NB4 (cell line): ENCODE data around the gene PIF1.
"Not testable (repeated sequence)": the region's sequence is repeated elsewhere in the genome, so short reads cannot be mapped to it uniquely, and the experiment has no call there.

Experiments
- POLR2A ChIP-seq: IDR thresholded peaks from 2 replicates; pipeline ENCODE4 v1.6.1; 2011; ENCODE audit warnings: mild to moderate bottlenecking; ENCODE audit not compliant: insufficient read length; ENCODE audit errors: extremely low read depth
- TF ChIP-seq, protein P1 (sequence below): IDR thresholded peaks from one replicate; pipeline ENCODE4 v1.5.1; 2012; ENCODE audit warnings: low read depth, low read length

DNA sequence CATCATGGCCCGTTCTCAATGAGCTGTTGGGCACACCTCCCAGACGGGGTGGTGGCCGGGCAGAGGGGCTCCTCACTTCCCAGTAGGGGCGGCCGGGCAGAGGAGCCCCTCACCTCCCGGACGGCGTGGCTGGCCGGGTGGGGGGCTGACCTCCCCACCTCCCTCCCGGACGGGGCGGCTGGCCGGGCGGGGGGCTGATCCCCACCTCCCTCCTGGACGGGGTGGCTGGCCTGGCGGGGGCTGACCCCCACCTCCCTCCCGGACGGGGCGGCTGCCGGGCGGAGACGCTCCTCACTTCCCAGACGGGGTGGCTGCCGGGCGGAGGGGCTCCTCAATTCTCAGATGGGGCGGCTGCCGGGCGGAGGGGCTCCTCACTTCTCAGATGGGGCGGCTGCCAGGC lies 26.5 kb downstream of the PIF1 start:
- TF ChIP-seq, protein P1, sequence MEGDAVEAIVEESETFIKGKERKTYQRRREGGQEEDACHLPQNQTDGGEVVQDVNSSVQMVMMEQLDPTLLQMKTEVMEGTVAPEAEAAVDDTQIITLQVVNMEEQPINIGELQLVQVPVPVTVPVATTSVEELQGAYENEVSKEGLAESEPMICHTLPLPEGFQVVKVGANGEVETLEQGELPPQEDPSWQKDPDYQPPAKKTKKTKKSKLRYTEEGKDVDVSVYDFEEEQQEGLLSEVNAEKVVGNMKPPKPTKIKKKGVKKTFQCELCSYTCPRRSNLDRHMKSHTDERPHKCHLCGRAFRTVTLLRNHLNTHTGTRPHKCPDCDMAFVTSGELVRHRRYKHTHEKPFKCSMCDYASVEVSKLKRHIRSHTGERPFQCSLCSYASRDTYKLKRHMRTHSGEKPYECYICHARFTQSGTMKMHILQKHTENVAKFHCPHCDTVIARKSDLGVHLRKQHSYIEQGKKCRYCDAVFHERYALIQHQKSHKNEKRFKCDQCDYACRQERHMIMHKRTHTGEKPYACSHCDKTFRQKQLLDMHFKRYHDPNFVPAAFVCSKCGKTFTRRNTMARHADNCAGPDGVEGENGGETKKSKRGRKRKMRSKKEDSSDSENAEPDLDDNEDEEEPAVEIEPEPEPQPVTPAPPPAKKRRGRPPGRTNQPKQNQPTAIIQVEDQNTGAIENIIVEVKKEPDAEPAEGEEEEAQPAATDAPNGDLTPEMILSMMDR: not testable (repeated sequence)
- TF ChIP-seq POLR2A: not testable (repeated sequence)
